Fibroblast of the aortic adventitia (primary cell): ENCODE data around the gene ELMO2. TPM values are rescaled to one million over a fixed set of nuclear protein-coding genes. Genes with fewer than 3 reads are reported as not detected.

Experiments used
- DNase-seq: peaks from one replicate; pipeline ENCODE4 v3.0.0-alpha.2; 2010; ENCODE audit warnings: low read depth
- H3K4me3 ChIP-seq: 2 replicates; pipeline ENCODE4 v1.5.1; 2011; ENCODE audit warnings: low read depth, mild to moderate bottlenecking, control low read depth, low read length, moderate library complexity
- CTCF ChIP-seq: IDR thresholded peaks from 2 replicates; pipeline ENCODE4 v1.5.1; 2011; ENCODE audit warnings: mild to moderate bottlenecking, low read length, control low read depth, inconsistent platforms; ENCODE audit not compliant: insufficient read depth
- total RNA-seq: library from RNA; depleted of rRNA; stranded (reverse); fragments of >200 nt; gene quantifications from 2 replicates; pipeline ENCODE4 v1.2.3, GENCODE V29; 2012; ENCODE audit warnings: low replicate concordance

Gene ELMO2
- total RNA-seq, 1 donor, result 48.2 TPM

- no peak for DNase-seq
- no peak overlapping the region for H3K4me3 ChIP-seq
- TF ChIP-seq CTCF, result no peak
Observed at GRCh38 chr20:46323557-46323956, 82.9 kb downstream of the ELMO2 start.

- no peak for DNase-seq
- no peak overlapping the region for H3K4me3 ChIP-seq
- no peak for TF ChIP-seq CTCF
Observed at GRCh38 chr20:46322641-46323040, 83.8 kb downstream of the ELMO2 start.

- DNase-seq, result no peak
- no peak overlapping the region for H3K4me3 ChIP-seq
- TF ChIP-seq CTCF, result no peak
Observed at GRCh38 chr20:46317685-46318177, 88.7 kb downstream of the ELMO2 start.

GRCh38 chr20:46316984-46317684, 89.3 kb downstream of the ELMO2 start:
- H3K4me3 ChIP-seq, result no peak overlapping the region
- TF ChIP-seq CTCF, result no peak
- no peak for DNase-seq

Other genes starting within 250 kb of the ELMO2 start
- not detected in 2 replicates for gene CDH22, start 98.1 kb downstream of the ELMO2 start, total RNA-seq
- gene ZNF334, start 106.9 kb upstream of the ELMO2 start, total RNA-seq, result 0.63 and 14.0 TPM in 2 replicates
- gene OCSTAMP, start 144.0 kb upstream of the ELMO2 start, total RNA-seq, result not detected in 2 replicates
- gene SLC13A3, start 244.8 kb upstream of the ELMO2 start, total RNA-seq, result 3.0 and 4.2 TPM in 2 replicates